Glutamatergic neuron (in vitro differentiated cells): ENCODE measurements around the gene DRD5. TPM values are rescaled to one million over a fixed set of nuclear protein-coding genes. Genes with fewer than 3 reads are reported as not detected.
A peak's percentile ranks its signal among the peaks of the same experiment; 100 is the strongest.

ENCODE experiments used
- DNase-seq: peaks from one replicate; pipeline ENCODE4 v3.0.0; 2022
- H3K27ac Mint-ChIP-seq: one replicate; pipeline ENCODE4 v1.8.0; 2020; ENCODE audit warnings: mild to moderate bottlenecking, mixed read lengths, inconsistent platforms; ENCODE audit not compliant: unreplicated experiment
- H3K27me3 Mint-ChIP-seq: one replicate; pipeline ENCODE4 v1.8.0; 2020; ENCODE audit warnings: mild to moderate bottlenecking, moderate library complexity, mixed read lengths, inconsistent platforms; ENCODE audit not compliant: unreplicated experiment
- H3K36me3 Mint-ChIP-seq: one replicate; pipeline ENCODE4 v1.8.0; 2020; ENCODE audit warnings: mild to moderate bottlenecking, mixed read lengths, inconsistent platforms; ENCODE audit not compliant: unreplicated experiment
- H3K4me1 Mint-ChIP-seq: one replicate; pipeline ENCODE4 v1.8.0; 2020; ENCODE audit warnings: mild to moderate bottlenecking, low read depth, mixed read lengths, inconsistent platforms; ENCODE audit not compliant: unreplicated experiment
- H3K4me3 Mint-ChIP-seq: one replicate; pipeline ENCODE4 v1.8.0; 2020; ENCODE audit warnings: mild to moderate bottlenecking, mixed read lengths, inconsistent platforms; ENCODE audit not compliant: unreplicated experiment
- H3K9me3 Mint-ChIP-seq: one replicate; pipeline ENCODE4 v1.8.0; 2020; ENCODE audit warnings: mild to moderate bottlenecking, moderate library complexity, mixed read lengths, inconsistent platforms; ENCODE audit not compliant: unreplicated experiment
- CTCF ChIP-seq: fragments of 200-600 bp; sonication (generic); IDR thresholded peaks from one replicate; pipeline ENCODE4 v1.5.0; 2021; ENCODE audit not compliant: partially characterized antibody, unreplicated experiment
- total RNA-seq: library from RNA; stranded (reverse); fragmentation: NEBNext Ultra II Directional; extraction: Animal tissue kit (Norgen Biotek cat#: 25700); gene quantifications from one replicate; pipeline ENCODE4 v1.2.1, GENCODE V29; 2021; ENCODE audit not compliant: unreplicated experiment

The DRD5 gene
- total RNA-seq, 1 donor from 2014 or later: not detected

- Mint-ChIP-seq H3K27ac (no peak overlapping the region), H3K4me1 (no peaks in the 10 kb centered on the region), H3K4me3 (no peak overlapping the region), H3K36me3 (peaks cover 5% of the 10 kb centered on the region), H3K9me3 (no peaks in the 10 kb centered on the region), H3K27me3 (no peaks in the 10 kb centered on the region)
- TF ChIP-seq CTCF: no peak
- DNase-seq: no peak
These were observed 22.7 kb upstream of the DRD5 start for GRCh38 chr4:9758641-9759317.

- H3K4me3 Mint-ChIP-seq: no peak overlapping the region
- peak; percentile 51 for DNase-seq
- peaks cover 2% of the 10 kb centered on the region for H3K27me3 Mint-ChIP-seq
- TF ChIP-seq CTCF: peak; percentile 15
- H3K27ac Mint-ChIP-seq: no peak overlapping the region
- peaks cover 4% of the 10 kb centered on the region for H3K36me3 Mint-ChIP-seq
- no peaks in the 10 kb centered on the region for H3K9me3 Mint-ChIP-seq
- no peaks in the 10 kb centered on the region for H3K4me1 Mint-ChIP-seq
These were observed 18.5 kb upstream of the DRD5 start for GRCh38 chr4:9762823-9763475.

- no peak for TF ChIP-seq CTCF
- H3K4me1 Mint-ChIP-seq: no peaks in the 10 kb centered on the region
- no peak for DNase-seq
- no peaks in the 10 kb centered on the region for H3K9me3 Mint-ChIP-seq
- peaks cover 2% of the 10 kb centered on the region for H3K27me3 Mint-ChIP-seq
- H3K36me3 Mint-ChIP-seq: peaks cover 7% of the 10 kb centered on the region
- no peak overlapping the region for H3K27ac Mint-ChIP-seq
- H3K4me3 Mint-ChIP-seq: no peak overlapping the region
These were observed 17.2 kb upstream of the DRD5 start for GRCh38 chr4:9764155-9764696.

GRCh38 chr4:9765091-9765490, 16.3 kb upstream of the DRD5 start:
- no peaks in the 10 kb centered on the region for H3K4me1 Mint-ChIP-seq
- H3K4me3 Mint-ChIP-seq: no peak overlapping the region
- H3K9me3 Mint-ChIP-seq: no peaks in the 10 kb centered on the region
- peak; percentile 56 for DNase-seq
- no peak overlapping the region for H3K27ac Mint-ChIP-seq
- H3K36me3 Mint-ChIP-seq: peaks cover 7% of the 10 kb centered on the region
- TF ChIP-seq CTCF: peak; percentile 67
- H3K27me3 Mint-ChIP-seq: peaks cover 2% of the 10 kb centered on the region

- no peak for DNase-seq
- TF ChIP-seq CTCF: no peak
- Mint-ChIP-seq H3K4me1 (no peaks in the 10 kb centered on the region), H3K36me3 (peaks cover 7% of the 10 kb centered on the region), H3K27ac (no peak overlapping the region), H3K27me3 (peaks cover 9% of the 10 kb centered on the region), H3K4me3 (no peak overlapping the region), H3K9me3 (peaks cover 4% of the 10 kb centered on the region)
These were observed 12.1 kb upstream of the DRD5 start for GRCh38 chr4:9769321-9769720.
